Stimulated activated CD4-positive, alpha-beta T cell treated with anti-CD3 and anti-CD28 coated beads, TNF-alpha, amount 100 ng/mL, for 4 hours (primary cell): ENCODE measurements around the gene HDDC3.

Source experiments
- DNase-seq, 3 experiments: peaks; one replicate each; pipeline ENCODE4 v3.0.0-alpha.2; 2020; ENCODE audit warnings: low read depth in 3 of 3

Gene HDDC3

DNA sequence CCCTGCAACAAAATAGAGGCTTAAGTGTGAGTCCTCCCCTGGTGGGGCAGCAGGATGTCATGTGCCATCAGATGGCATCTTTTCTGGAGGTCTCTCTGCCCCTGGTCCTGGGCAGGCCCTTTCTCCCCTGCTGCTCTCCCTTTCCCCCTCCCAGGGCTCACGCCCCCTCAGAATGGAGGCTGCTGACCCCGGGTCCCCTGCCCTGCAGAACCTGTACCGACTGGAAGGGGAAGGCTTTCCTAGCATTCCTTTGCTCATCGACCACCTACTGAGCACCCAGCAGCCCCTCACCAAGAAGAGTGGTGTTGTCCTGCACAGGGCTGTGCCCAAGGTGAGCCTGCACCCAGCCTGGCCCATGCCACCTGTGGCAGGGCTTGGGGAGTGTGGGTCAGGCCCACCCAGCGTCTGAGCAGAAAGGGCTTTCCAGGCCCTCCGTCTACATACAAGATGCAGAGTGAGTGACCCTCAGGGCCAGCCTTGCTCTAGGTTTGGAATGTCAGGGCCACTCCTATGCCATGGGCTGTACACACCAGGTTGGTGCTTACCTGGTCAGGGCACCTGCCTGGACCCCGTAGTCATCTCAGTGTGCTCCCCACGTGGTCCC lies 40.9 kb downstream of the HDDC3 start:
- no peak for DNase-seq

DNA sequence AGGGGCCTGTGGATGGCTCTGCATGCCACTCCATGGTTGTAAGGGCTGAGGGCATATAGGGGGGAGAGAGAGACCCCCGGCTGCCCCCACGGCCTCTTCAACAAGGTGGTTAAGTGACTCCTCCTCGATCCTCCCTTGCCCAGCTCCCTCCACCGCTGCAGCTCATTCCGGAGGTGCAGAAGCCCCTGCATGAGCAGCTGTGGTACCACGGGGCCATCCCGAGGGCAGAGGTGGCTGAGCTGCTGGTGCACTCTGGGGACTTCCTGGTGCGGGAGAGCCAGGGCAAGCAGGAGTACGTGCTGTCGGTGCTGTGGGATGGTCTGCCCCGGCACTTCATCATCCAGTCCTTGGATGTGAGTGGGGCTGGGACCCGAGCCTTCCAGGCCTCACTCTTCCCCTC lies 41.5 kb downstream of the HDDC3 start:
- no peak for DNase-seq

DNA sequence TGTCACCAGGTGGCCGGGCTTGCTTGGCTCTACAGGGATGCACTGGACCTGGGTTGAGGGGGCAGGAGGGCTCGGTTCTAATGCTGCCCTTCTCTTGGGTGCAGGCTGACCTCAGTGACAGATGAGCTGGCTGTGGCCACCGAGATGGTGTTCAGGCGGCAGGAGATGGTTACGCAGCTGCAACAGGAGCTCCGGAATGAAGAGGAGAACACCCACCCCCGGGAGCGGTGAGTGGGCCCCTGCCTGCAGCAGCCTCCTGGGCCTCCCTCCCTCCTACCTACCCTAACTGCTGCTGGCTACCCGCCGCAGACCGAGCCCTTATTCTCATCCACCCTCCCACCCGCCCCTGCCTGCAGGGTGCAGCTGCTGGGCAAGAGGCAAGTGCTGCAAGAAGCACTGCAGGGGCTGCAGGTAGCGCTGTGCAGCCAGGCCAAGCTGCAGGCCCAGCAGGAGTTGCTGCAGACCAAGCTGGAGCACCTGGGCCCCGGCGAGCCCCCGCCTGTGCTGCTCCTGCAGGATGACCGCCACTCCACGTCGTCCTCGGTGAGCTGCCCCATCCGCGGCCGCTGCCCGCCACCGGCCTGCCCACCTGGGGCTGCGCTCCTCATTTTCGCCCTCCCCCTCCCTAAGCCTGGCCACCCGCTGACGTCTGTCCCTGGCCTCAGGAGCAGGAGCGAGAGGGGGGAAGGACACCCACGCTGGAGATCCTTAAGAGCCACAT lies 42.5 kb downstream of the HDDC3 start:
- no peak for DNase-seq

DNA sequence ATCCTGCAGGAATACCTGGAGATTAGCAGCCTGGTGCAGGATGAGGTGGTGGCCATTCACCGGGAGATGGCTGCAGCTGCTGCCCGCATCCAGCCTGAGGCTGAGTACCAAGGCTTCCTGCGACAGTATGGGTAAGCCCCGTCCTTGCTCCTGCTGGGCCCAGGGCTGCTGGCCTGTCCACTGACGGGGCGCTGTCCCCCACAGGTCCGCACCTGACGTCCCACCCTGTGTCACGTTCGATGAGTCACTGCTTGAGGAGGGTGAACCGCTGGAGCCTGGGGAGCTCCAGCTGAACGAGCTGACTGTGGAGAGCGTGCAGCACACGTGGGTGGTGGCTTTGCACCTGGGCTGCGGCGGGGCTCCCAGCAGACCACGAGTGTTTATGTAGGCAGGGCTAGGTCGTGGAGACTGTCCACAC lies 43.0 kb downstream of the HDDC3 start:
- DNase-seq = no peak

GRCh38 chr15:90887037-90887481 lies 45.3 kb downstream of the HDDC3 start:
- no peak for DNase-seq

DNA sequence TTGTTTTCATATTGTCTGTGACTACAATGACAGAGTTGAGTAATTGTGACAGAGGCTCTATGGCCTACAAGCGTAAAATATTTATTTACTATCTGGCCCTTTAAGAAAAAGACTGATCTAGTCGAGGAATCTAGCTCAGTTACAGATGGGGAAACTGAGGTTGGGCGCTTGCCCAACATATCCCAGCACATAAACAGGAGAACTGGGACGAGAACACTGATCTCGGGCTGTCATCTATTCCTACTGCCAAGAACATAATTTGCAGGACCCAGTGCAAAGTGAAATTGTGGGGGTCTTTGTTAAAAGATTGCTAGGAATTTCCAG lies 46.1 kb downstream of the HDDC3 start:
- DNase-seq = no peak

DNA sequence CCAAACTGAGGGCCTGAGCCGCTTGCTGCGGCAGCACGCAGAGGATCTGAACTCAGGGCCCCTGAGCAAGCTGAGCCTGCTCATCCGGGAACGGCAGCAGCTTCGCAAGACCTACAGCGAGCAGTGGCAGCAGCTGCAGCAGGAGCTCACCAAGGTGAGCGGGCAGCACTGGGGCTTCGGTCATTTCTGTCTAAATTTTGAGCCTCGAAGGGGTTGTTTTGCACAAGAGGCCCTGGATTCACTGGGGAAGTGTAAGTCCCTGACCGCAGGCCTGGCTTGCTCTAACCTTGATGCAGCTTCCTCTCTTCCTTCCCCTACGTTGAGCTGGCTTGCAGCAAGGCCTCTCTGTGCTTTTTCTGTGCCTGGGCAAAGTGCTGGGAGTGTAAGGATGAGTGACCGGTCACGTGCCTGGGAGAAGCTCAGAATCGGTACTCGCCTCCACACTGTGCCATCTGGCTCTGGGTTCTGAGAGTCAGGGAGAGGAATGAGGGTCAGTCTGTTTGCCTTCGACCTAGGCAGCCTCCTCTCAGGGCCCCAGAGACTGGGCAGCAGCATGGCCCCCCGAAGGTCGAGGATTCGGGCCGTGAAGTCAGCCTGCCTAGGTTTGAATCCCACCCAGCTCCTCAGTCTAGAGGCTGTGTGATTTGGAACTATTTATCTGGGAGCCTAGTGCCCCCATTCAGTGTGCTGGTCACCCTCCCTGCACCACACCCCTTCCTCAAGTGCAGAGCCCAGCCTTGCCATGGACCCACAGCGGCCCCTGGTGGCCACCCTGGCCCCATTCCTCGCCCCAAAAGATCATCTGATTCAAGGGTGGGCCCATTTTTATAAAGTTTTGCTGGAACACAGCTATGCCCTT lies 46.7 kb downstream of the HDDC3 start:
- DNase-seq = peak; percentile 56 to 77 (median 72)

- no peak for DNase-seq
These were observed 47.5 kb downstream of the HDDC3 start for GRCh38 chr15:90884719-90885431.

GRCh38 chr15:90883976-90884718 lies 48.2 kb downstream of the HDDC3 start, which contains the start of gene FES:
FES (plus strand) TSS chr15:90884504; CDS start chr15:90885046, 542 bp downstream.
- DNase-seq = no peak

- DNase-seq = no peak
These were observed 48.8 kb downstream of the HDDC3 start for GRCh38 chr15:90883526-90883975.

DNA sequence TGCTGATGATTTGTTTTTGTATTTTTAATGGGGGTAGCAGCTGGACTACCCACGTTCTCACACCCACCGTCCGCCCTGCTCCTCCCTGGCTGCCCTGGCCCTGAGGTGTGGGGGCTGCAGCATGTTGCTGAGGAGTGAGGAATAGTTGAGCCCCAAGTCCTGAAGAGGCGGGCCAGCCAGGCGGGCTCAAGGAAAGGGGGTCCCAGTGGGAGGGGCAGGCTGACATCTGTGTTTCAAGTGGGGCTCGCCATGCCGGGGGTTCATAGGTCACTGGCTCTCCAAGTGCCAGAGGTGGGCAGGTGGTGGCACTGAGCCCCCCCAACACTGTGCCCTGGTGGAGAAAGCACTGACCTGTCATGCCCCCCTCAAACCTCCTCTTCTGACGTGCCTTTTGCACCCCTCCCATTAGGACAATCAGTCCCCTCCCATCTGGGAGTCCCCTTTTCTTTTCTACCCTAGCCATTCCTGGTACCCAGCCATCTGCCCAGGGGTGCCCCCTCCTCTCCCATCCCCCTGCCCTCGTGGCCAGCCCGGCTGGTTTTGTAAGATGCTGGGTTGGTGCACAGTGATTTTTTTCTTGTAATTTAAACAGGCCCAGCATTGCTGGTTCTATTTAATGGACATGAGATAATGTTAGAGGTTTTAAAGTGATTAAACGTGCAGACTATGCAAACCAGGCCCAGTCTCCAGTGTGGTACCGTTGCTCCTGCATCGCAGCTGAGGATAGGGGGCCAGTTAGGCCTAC lies 49.4 kb downstream of the HDDC3 start:
- no peak for DNase-seq

GRCh38 chr15:90881978-90882721 lies 50.2 kb downstream of the HDDC3 start:
- no peak for DNase-seq

- no peak for DNase-seq
These were observed 51.0 kb downstream of the HDDC3 start for GRCh38 chr15:90881181-90881977.

DNA sequence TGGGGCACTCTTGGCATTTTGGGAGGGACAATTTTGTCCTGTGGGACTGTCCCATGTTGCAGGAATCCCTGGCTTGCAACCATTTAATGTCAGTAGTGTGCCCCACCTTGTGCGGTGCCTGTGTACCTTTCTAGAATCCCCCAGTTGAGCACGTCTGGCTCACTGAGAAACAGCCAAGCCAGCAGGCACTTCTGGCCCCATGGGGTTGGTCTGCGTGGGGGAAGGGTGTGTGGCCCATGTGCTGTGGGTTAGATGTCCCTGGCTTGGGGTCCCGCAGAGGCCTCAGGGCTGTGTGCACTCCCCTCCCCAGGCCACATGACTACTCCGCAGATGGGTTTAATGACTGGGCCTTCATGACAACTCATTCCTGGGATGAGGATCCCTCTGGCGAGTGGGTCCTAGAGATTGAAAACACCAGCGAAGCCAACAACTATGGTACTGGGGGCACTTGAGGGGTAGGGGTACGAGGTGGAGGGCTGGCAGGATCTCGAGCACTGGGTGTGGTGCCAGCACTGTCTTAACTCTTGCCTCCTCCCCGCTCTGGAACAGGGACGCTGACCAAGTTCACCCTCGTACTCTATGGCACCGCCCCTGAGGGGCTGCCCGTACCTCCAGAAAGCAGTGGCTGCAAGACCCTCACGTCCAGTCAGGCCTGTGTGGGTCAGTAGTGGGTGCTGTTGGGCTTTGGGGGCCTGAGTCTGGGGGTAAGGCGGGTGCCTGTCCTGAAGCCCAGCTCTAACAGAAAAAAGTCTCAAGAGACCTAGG lies 51.8 kb downstream of the HDDC3 start:
- DNase-seq = no peak
